SK-N-SH (cell line): ENCODE results near the gene AMMECR1L. TPM values are rescaled to one million over a fixed set of nuclear protein-coding genes. Genes with fewer than 3 reads are reported as not detected.

Source experiments
- CTCF ChIA-PET: fragments of 300-600, 350-600 bp; formaldehyde crosslinking; extraction: SDS; loops from one replicate; lab custom pipeline; 2021; lab: Yijun Ruan, JAX
- POLR2A ChIA-PET: fragments of 350-600 bp; sonication (Branson Sonifier 250); formaldehyde crosslinking; extraction: SDS; loops from one replicate; lab custom pipeline; 2020; ENCODE audit warnings: antibody characterized with exemption, inconsistent platforms; lab: Yijun Ruan, JAX
- DNase-seq: peaks from one replicate; pipeline ENCODE4 v3.0.0; 2012
- H2AFZ ChIP-seq: fragments of 200-600 bp; sonication (generic); 2 replicates; pipeline ENCODE4 v1.8.1; 2016; ENCODE audit warnings: antibody characterized with exemption, mild to moderate bottlenecking, low read depth
- H3F3A ChIP-seq: fragments of 200-600 bp; sonication (generic); replicated peaks from 2 replicates; pipeline ENCODE3; 2016; ENCODE audit warnings: antibody characterized with exemption, mild to moderate bottlenecking; ENCODE audit not compliant: insufficient read depth
- H3K27ac ChIP-seq, 2 experiments: fragments of 200-500 bp in 1 of 2; fragments of 200-600 bp in 1 of 2; sonication (Bioruptor generic) in 1 of 2; sonication (generic), shearing (Covaris generic) in 1 of 2; 2 replicates each; pipeline versions ENCODE4 v1.5.1 to v1.6.1; 2014 to 2016; ENCODE audit warnings: low read depth in 2 of 2, inconsistent platforms in 1 of 2, low read length in 1 of 2, mild to moderate bottlenecking in 1 of 2, mixed read lengths in 1 of 2
- H3K27me3 ChIP-seq: fragments of 200-600 bp; sonication (generic), shearing (Covaris generic); 2 replicates; pipeline ENCODE4 v1.6.1; 2016; ENCODE audit warnings: mixed run types; ENCODE audit not compliant: insufficient read depth
- H3K36me3 ChIP-seq, 2 experiments: fragments of 200-500 bp in 1 of 2; fragments of 200-600 bp in 1 of 2; sonication (Bioruptor generic) in 1 of 2; sonication (generic) in 1 of 2; replicated peaks in 1 of 2; 2 replicates each; pipeline versions ENCODE3 to v1.5.1; 2014 to 2016; ENCODE audit warnings: low read length in 1 of 2, mild to moderate bottlenecking in 1 of 2; ENCODE audit not compliant: insufficient read depth in 2 of 2, control insufficient read depth in 1 of 2
- H3K4me1 ChIP-seq, 2 experiments: fragments of 200-500 bp in 1 of 2; fragments of 200-600 bp in 1 of 2; sonication (Bioruptor generic) in 1 of 2; sonication (generic), shearing (Covaris generic) in 1 of 2; 2 replicates each; pipeline versions ENCODE4 v1.5.1 to v1.6.1; 2014 to 2016; ENCODE audit warnings: low read depth in 1 of 2, low read length in 1 of 2, mixed run types in 1 of 2; ENCODE audit not compliant: insufficient read depth in 2 of 2, control insufficient read depth in 1 of 2
- H3K4me2 ChIP-seq: fragments of 200-600 bp; sonication (generic), shearing (Covaris generic); 2 replicates; pipeline ENCODE4 v1.6.1; 2017; ENCODE audit warnings: mixed run types
- H3K4me3 ChIP-seq, 2 experiments: fragments of 200-500 bp in 1 of 2; fragments of 200-600 bp in 1 of 2; sonication (Bioruptor generic) in 1 of 2; sonication (generic), shearing (Covaris generic) in 1 of 2; 2 replicates each; pipeline versions ENCODE4 v1.5.1 to v1.8.1; 2014 to 2016; ENCODE audit warnings: low read depth in 2 of 2, inconsistent platforms in 1 of 2, low read length in 1 of 2, mild to moderate bottlenecking in 1 of 2, mixed read lengths in 1 of 2, moderate library complexity in 1 of 2
- H3K79me2 ChIP-seq: fragments of 200-600 bp; sonication (generic); 2 replicates; pipeline ENCODE4 v1.8.1; 2017; ENCODE audit warnings: mild to moderate bottlenecking; ENCODE audit not compliant: insufficient read depth
- H3K9ac ChIP-seq: fragments of 200-600 bp; sonication (generic); 2 replicates; pipeline ENCODE4 v1.6.1; 2017; ENCODE audit warnings: mixed run types
- H3K9me2 ChIP-seq: fragments of 200-600 bp; sonication (generic); 2 replicates; pipeline ENCODE4 v1.6.1; 2017; ENCODE audit warnings: mixed run types
- H3K9me3 ChIP-seq: fragments of 200-600 bp; sonication (generic); 2 replicates; pipeline ENCODE4 v1.6.1; 2017; ENCODE audit warnings: mixed run types, mild to moderate bottlenecking, moderate library complexity
- H4K20me1 ChIP-seq: fragments of 200-600 bp; sonication (generic); 2 replicates; pipeline ENCODE4 v1.6.1; 2017; ENCODE audit warnings: mild to moderate bottlenecking, mixed run types; ENCODE audit not compliant: insufficient read depth
- EP300 ChIP-seq, 2 experiments: IDR thresholded peaks; 2 replicates each; pipeline versions ENCODE4 v1.4.0 to v1.6.1; 2012; ENCODE audit warnings: borderline replicate concordance in 1 of 2, low read depth in 1 of 2, low read length in 1 of 2
- EZH2phosphoT487 ChIP-seq: fragments of 200-600 bp; sonication (generic); IDR thresholded peaks from 2 replicates; pipeline ENCODE4 v1.6.1; 2017; ENCODE audit warnings: low read depth, mixed run types, mild to moderate bottlenecking, antibody characterized with exemption, moderate library complexity, borderline replicate concordance
- FOSL2 ChIP-seq: IDR thresholded peaks from 2 replicates; pipeline ENCODE4 v1.4.0; 2012; ENCODE audit warnings: low read depth, mild to moderate bottlenecking, moderate library complexity, borderline replicate concordance
- FOXJ3 ChIP-seq: sonication (generic); formaldehyde crosslinking; IDR thresholded peaks from 2 replicates; pipeline ENCODE4 v1.5.1; 2020; ENCODE audit warnings: mild to moderate bottlenecking, missing genetic modification reagents
- NFIC ChIP-seq: IDR thresholded peaks from 2 replicates; pipeline ENCODE4 v1.4.0; 2012; ENCODE audit warnings: borderline replicate concordance
- NRF1 ChIP-seq: IDR thresholded peaks from 2 replicates; pipeline ENCODE4 v1.6.1; 2012; ENCODE audit warnings: low read depth, mild to moderate bottlenecking, low read length
- RCOR1 ChIP-seq: fragments of 150-350 bp; IDR thresholded peaks from 2 replicates; pipeline ENCODE4 v1.6.1; 2017; ENCODE audit warnings: antibody characterized with exemption, low read length
- RFX5 ChIP-seq: IDR thresholded peaks from 2 replicates; pipeline ENCODE4 v1.6.1; 2012; ENCODE audit warnings: mild to moderate bottlenecking, improper control_type of control experiment, low read length
- RXRA ChIP-seq: IDR thresholded peaks from 2 replicates; pipeline ENCODE4 v1.4.0; 2012; ENCODE audit warnings: low read depth, mild to moderate bottlenecking, borderline replicate concordance
- SIN3A ChIP-seq: IDR thresholded peaks from 2 replicates; pipeline ENCODE4 v1.6.1; 2012; ENCODE audit warnings: low read depth, mild to moderate bottlenecking, low read length, moderate library complexity, borderline replicate concordance
- TAF1 ChIP-seq: IDR thresholded peaks from 2 replicates; pipeline ENCODE4 v1.6.1; 2012; ENCODE audit warnings: low read depth, mild to moderate bottlenecking, low read length, moderate library complexity, borderline replicate concordance
- TEAD4 ChIP-seq: IDR thresholded peaks from 2 replicates; pipeline ENCODE4 v1.4.0; 2012; ENCODE audit warnings: mild to moderate bottlenecking, borderline replicate concordance; ENCODE audit not compliant: insufficient read depth
- YY1 ChIP-seq: IDR thresholded peaks from 2 replicates; pipeline ENCODE4 v1.4.0; 2012; ENCODE audit warnings: low read depth, mild to moderate bottlenecking
- WGBS: methylation state at CpG from one replicate; pipeline ENCODE4 v1.1.6; 2017; ENCODE audit warnings: low lambda C conversion rate; 5-methylcytosine and 5-hydroxymethylcytosine counted together
- polyA plus RNA-seq, 3 experiments: library from polyadenylated mRNA; depleted of rRNA; stranded (reverse); fragments of >200 nt; gene quantifications; 2 replicates each; pipeline ENCODE4 v1.2.3, GENCODE V29; 2012
- TF ChIP-seq, protein P1 (sequence below): fragments of 150-350 bp; IDR thresholded peaks from 2 replicates; pipeline ENCODE4 v1.6.1; 2017; ENCODE audit warnings: antibody characterized with exemption, low read length, low read depth, borderline replicate concordance
- TF ChIP-seq, protein P2 (sequence below): IDR thresholded peaks from 2 replicates; pipeline ENCODE4 v1.4.0; 2012; ENCODE audit warnings: low read depth
- TF ChIP-seq, protein P3 (sequence below): IDR thresholded peaks from 2 replicates; pipeline ENCODE4 v1.4.0; 2012; ENCODE audit warnings: low read depth, borderline replicate concordance

Gene AMMECR1L
- polyA plus RNA-seq, 1 of the 3 experiments (the other 2 are of a cell fraction) = 11.0 TPM

DNA sequence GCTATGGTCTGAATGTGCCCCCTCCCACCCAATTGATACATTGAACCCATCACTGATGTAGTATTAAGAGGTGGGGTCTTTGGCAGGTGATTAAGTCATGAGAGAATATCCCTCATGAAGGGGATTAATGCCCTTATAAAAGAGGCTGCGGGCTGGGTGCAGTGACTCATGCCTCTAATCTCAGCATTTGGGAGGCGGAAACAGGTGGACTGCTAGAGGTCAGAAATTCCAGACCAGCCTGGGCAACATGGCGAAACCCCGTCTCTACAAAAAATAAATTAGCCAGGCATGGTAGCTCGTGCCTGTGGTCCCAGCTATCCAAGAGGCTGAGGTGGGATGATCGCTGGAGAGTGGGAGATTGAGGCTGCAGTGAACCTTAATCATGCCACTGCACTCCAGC is 42.1 kb downstream of the AMMECR1L start:
- POLR2A ChIA-PET = no interaction called here
- Histone ChIP-seq H4K20me1 (no peaks in the 10 kb centered on the region), H3K79me2 (peaks cover 4% of the 10 kb centered on the region; the same call in 1 of the 2 replicates), H3K4me2 (no peak overlapping the region), H3K4me3 (no peak overlapping the region), H3K27me3 (no peaks in the 10 kb centered on the region), H3K9me3 (no peaks in the 10 kb centered on the region), H3K27ac (no peak overlapping the region), H3K36me3 (peaks cover 18 to 24% of the 10 kb centered on the region in 2 experiments), H3K9ac (no peak overlapping the region), H2AFZ (no peak overlapping the region), H3K9me2 (no peaks in the 10 kb centered on the region), H3F3A (peaks cover 4% of the 10 kb centered on the region), H3K4me1 (no peaks in the 10 kb centered on the region)
- 92% methylated on average over 6 of the region's 6 CpGs for WGBS
- CTCF ChIA-PET = no interaction called here
- TF ChIP-seq FOSL2 = no peak
- no peak for TF ChIP-seq YY1
- TF ChIP-seq RXRA = no peak
- no peak for TF ChIP-seq EP300 (IDR thresholded peaks at IDR 0.05; ENCODE audit: borderline replicate concordance in 1 of 2, low read depth in 1 of 2, low read length in 1 of 2)
- no peak for TF ChIP-seq TAF1
- no peak for TF ChIP-seq RCOR1
- TF ChIP-seq, protein P1, sequence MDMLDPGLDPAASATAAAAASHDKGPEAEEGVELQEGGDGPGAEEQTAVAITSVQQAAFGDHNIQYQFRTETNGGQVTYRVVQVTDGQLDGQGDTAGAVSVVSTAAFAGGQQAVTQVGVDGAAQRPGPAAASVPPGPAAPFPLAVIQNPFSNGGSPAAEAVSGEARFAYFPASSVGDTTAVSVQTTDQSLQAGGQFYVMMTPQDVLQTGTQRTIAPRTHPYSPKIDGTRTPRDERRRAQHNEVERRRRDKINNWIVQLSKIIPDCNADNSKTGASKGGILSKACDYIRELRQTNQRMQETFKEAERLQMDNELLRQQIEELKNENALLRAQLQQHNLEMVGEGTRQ = no peak
- TF ChIP-seq EZH2phosphoT487 = no peak
- no peak for TF ChIP-seq SIN3A
- TF ChIP-seq RFX5 = no peak
- TF ChIP-seq, protein P2, sequence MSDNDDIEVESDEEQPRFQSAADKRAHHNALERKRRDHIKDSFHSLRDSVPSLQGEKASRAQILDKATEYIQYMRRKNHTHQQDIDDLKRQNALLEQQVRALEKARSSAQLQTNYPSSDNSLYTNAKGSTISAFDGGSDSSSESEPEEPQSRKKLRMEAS = no peak
- TF ChIP-seq TEAD4 = no peak
- TF ChIP-seq, protein P3, sequence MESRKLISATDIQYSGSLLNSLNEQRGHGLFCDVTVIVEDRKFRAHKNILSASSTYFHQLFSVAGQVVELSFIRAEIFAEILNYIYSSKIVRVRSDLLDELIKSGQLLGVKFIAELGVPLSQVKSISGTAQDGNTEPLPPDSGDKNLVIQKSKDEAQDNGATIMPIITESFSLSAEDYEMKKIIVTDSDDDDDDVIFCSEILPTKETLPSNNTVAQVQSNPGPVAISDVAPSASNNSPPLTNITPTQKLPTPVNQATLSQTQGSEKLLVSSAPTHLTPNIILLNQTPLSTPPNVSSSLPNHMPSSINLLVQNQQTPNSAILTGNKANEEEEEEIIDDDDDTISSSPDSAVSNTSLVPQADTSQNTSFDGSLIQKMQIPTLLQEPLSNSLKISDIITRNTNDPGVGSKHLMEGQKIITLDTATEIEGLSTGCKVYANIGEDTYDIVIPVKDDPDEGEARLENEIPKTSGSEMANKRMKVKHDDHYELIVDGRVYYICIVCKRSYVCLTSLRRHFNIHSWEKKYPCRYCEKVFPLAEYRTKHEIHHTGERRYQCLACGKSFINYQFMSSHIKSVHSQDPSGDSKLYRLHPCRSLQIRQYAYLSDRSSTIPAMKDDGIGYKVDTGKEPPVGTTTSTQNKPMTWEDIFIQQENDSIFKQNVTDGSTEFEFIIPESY = no peak
- TF ChIP-seq FOXJ3 (CRISPR knock-in tag) = no peak
- TF ChIP-seq NFIC = no peak
- no peak for TF ChIP-seq NRF1
- no peak for DNase-seq
